Smooth muscle cell of the brain vasculature (primary cell): Measurements from ENCODE around the gene MRPL20.
"Not testable (repeated sequence)": the region's sequence is repeated elsewhere in the genome, so short reads cannot be mapped to it uniquely, and the experiment has no call there.

Source experiments
- DNase-seq: peaks from one replicate; pipeline ENCODE4 v3.0.0-alpha.2; 2012; ENCODE audit warnings: low read depth, low spot score

MRPL20 gene

GRCh38 chr1:1406821-1407635 lies at the start of gene MRPL20:
Gene MRPL20, minus strand, starts transcription at chr1:1407293. Its CDS starts 76 bp downstream, at chr1:1407217.
- peak; percentile 67 for DNase-seq

GRCh38 chr1:1456683-1457255 lies 49.7 kb upstream of the MRPL20 start:
- not testable (repeated sequence) for DNase-seq

DNA sequence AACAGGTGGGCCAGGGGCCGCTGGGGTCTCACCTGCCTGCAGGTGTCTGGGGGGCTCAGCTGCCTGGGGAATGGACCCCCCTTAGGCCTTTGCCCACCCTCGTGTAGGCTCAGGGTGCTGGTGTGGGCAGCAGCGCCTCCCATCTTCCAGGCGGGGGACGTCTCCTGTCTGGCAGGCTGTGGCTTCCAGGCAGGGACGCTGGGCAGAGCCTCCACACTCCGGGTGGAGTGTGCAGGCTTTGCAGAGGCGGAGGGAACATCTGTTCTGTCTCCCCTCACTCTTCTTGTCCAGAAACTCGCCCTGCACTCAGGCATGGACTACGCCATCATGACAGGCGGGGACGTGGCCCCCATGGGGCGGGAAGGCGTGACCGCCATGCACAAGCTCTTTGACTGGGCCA lies 48.8 kb upstream of the MRPL20 start:
- not testable (repeated sequence) for DNase-seq

DNA sequence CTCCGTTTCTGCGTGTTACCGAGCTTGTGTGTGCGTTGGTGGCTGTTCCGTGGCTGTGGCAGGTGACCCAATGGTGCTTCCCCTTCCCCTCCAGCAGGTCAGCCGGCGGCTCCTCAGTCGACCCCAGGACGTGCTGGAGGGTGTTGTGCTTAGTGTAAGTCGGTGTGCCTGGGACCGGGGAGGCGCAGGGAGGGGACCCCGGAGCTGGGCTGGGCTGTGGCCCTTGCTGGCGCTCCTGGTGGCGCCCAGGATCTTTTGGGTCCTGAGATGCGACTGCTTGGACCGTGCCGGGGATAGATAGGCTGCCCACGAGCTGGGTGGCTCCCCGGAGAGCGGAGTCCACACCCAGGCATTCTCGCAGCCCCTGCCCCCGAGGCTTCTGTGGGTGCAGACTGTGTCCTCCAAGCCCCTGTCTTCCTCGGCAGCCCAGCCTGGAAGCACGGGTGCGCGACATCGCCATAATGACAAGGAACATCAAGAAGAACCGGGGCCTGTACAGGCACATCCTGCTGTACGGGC lies 48.3 kb upstream of the MRPL20 start:
- DNase-seq, result no peak

DNA sequence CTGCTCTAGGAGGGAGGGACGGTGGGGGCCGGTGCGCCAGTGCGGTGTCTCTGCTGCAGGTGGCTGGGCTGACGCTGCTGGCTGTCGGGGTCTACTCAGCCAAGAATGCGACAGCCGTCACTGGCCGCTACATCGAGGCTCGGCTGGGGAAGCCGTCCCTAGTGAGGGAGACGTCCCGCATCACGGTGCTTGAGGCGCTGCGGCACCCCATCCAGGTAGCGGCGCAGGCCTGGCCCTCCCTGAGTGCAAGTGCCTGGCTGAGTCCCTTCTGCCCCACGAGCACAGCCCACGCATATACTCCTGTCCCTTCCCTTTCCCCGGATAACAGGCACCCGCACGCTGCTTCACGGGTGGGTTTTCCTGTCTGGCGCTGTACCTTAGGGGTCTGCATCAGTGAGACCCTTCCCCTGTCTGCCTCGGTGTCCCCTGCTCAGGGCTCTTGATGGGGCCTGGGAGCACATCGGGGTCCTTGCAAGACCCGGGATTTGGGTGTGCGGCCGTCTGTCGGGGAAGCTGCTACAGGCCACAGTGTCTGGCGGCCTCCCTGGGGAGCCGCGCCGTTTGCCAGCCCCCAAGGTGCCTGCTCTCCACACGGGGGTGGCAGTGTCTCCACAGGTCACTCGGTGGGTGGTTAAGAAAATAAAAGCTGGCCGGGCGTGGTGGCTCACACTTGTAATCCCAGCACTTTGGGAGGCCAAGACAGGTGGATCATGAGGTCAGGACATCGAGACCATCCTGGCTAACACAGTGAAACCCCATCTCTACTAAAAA lies 47.4 kb upstream of the MRPL20 start:
- DNase-seq, result not testable (repeated sequence)

- no peak for DNase-seq
Observed at GRCh38 chr1:1452882-1453281, 45.8 kb upstream of the MRPL20 start.

DNA sequence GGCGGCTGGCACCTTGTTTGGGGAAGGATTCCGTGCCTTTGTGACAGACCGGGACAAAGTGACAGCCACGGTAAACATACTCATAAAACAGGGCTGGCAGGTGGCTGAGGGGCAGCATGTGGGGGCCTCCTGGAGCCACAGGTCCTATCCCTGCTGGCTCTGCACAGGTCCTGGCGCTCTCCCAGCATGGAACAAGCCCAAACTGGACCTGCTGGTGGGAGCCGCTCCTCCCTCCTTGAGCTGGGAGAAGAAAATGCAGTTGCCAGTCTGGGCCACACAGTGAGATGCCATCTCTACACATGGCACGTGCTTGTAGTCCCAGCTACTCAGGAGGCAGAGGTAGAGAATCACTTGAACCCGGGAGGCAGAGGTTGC lies 45.3 kb upstream of the MRPL20 start:
- DNase-seq, result not testable (repeated sequence)

DNA sequence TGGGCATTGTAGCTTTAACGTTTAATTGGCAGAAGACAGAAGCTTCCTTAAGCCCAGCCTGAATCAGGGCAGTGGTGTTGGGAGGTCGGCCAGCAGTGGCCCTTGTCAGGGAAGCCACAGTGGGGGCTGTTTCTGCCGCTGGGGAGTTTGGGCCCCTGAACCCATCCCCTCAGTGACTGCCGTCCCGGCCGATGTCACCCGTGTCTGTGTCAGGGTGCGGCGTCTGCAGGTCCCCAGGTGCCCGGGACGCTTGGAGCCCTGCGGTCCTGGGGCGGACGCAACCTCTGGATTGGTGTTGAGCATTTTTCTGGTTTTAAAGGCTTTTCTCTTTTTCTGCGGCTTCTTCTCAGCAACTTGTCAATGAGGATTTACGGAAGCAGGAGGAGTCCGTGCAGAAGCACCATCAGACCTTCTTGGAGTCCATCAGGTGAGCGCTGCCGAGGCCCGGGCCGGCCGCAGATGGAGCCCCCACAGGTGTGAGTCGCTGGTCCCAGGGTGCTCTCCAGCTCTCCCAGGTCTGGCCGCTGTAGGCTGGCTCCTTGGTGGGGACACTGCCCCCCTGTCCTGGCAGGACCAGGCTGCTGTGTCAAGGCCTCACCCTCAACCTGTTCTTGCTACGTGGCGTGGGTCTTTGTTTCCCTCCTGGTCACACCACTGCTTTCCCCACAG lies 44.7 kb upstream of the MRPL20 start:
- DNase-seq, result no peak

GRCh38 chr1:1450616-1451015 lies 43.5 kb upstream of the MRPL20 start:
- DNase-seq, result not testable (repeated sequence)

GRCh38 chr1:1449099-1449739 lies 42.1 kb upstream of the MRPL20 start, which contains the start of gene ATAD3C:
Gene ATAD3C, plus strand, starts transcription at chr1:1449689. Its CDS starts 995 bp downstream, at chr1:1450684.
- no peak for DNase-seq

- not testable (repeated sequence) for DNase-seq
Observed at GRCh38 chr1:1446631-1447030, 39.5 kb upstream of the MRPL20 start.

DNA sequence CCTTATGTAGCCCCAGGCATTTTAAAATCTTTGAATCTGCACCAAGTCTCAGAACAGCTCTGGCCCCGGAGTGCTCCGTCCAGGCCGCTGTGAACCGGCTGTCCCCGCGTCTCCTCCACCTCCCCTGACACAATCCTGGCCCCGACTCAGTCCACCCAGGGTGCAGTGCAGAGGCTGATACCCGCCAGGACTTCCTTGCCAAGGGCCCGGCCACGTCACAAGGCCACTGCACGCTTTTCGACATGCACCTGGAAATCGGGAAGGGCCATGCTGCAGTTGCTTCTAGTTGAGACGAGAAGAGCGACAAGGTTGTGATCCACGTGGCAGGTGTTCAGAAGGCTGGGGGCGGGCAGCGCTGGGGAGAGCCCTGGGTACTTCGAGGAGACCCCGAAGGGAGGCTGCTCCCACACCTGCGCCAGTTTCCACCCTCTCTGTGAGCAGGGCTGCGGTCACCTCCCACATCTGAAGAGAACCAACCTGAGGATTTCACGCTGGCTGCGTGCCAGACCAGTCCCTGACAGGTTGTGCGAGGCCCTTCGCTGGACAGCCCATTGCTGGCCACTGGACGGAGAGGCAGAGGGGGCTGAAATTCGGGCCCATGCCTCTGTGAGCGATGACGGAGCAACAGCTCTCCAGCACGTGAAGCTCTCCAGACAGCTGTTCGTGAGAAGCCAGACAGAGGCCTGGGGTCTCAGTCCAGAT lies 35.1 kb upstream of the MRPL20 start:
- no peak for DNase-seq

DNA sequence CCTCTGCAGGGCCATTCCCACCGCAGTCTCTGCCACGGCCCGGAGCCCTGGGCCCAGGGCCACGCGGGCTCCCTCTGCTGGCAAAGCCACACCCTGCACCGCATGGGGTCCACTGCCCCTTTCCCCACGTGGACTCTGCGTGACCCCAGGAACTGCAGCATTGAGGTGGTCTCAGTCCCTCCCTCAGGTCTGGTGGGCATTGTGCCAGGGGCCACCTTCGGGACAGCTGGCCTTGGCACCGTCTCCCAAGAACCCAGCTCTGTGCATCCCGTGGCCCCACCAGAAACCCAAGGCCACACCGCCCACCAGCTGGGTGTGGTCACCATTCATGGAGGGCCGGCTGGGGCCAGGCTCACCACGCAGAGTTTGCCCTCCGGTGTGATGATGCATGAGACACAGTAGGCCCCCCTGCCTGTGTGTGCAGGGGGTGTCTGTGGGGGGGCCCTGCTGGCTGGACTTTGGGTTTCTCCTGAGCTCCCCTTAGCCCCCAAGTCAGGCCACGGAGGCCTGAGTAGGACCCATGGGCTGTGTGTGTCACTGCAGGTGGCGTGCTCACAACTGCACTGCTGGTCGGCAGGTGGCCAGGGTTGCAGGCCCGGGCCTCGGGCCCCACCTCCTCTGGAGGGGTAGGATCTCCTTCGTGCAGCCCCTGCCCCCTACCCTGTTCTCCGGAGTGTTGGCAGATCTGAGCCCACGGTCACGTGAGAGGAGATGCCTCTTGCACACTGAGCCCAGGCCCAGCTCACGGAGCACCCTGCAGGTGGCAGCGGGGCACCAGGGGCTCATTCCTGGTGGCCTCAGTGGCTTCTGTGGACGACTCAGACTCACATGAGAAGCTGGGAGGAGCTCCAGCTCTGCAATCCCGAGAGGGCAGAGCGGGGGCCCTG lies 34.2 kb upstream of the MRPL20 start:
- no peak for DNase-seq

GRCh38 chr1:1440262-1441001 lies 33.3 kb upstream of the MRPL20 start:
- no peak for DNase-seq

- DNase-seq, result no peak
Observed at GRCh38 chr1:1439546-1440261, 32.6 kb upstream of the MRPL20 start.

- no peak for DNase-seq
Observed at GRCh38 chr1:1438531-1439381, 31.7 kb upstream of the MRPL20 start.

GRCh38 chr1:1437904-1438376 lies 30.8 kb upstream of the MRPL20 start:
- DNase-seq, result no peak
